Measurements from ENCODE around the gene TLR5.

The TLR5 gene

GRCh38 chr1:223068900-223069665 is 74.0 kb downstream of the TLR5 start:
- no peak overlapping the region for H3K4me3 ChIP-seq (ENCODE audit: low read depth, low read length)

- no peak overlapping the region for H3K4me3 ChIP-seq (ENCODE audit: low read depth, low read length)
Measured at GRCh38 chr1:223067914-223068313, 75.1 kb downstream of the TLR5 start.

DNA sequence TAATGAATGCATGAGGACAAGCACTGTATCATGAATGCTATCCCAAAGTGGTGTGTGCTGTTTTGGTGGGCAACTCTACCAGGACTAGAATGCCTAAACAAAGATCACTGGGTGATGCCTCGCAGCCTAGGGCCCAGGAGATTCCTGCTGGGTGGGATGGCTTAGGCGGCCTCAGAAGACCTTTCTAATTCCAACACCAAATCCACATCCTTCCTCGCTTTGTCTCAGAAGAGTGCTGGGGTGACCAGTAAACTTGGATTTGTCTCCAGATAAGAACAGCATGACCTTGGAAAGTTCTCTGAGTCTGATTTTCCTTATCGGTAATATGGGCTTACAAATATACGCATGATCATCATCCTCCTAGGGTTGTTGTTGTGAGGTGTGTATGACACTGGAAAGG is 76.6 kb downstream of the TLR5 start:
- no peak overlapping the region for H3K4me3 ChIP-seq (ENCODE audit: low read depth, low read length)

- no peak overlapping the region for H3K4me3 ChIP-seq (ENCODE audit: low read depth, low read length)
Measured at GRCh38 chr1:223062177-223062576, 80.9 kb downstream of the TLR5 start.

DNA sequence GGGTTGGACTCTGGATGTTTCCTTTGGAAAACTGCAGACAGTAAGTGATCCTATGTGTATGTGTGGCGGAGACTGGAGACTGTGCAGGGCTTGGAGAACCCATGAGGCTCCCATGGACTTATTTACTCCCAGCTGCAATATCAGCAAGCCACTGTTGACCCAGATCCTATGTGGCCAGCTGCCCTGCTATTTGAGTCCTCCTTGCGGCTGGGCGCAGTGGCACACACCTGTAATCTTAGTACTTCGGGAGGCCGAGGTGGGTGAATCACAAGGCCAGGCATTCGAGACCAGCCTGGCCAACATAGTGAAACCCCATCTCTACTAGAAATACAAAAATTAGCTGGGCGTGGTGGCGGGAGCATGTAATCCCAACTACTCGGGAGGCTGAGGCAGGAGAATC is 83.5 kb downstream of the TLR5 start:
- H3K4me3 ChIP-seq (ENCODE audit: low read depth, low read length) = no peak overlapping the region

Data from iPS-11a (cell line).